OCI-LY7 (cell line): ENCODE results near the gene ABCD2.

Source experiments
- CTCF ChIP-seq: fragments of 200-600 bp; sonication (generic); conservative IDR thresholded peaks from 2 replicates; pipeline ENCODE4 v1.5.1; 2014; ENCODE audit warnings: mild to moderate bottlenecking, antibody characterized with exemption, low read length, moderate library complexity, mixed read lengths
- EZH2phosphoT487 ChIP-seq: fragments of 200-600 bp; sonication (generic); IDR thresholded peaks from 2 replicates; pipeline ENCODE4 v1.6.1; 2018; ENCODE audit warnings: low read depth, borderline replicate concordance, mild to moderate bottlenecking, mixed run types, antibody characterized with exemption, low read length, moderate library complexity, mixed read lengths

DNA sequence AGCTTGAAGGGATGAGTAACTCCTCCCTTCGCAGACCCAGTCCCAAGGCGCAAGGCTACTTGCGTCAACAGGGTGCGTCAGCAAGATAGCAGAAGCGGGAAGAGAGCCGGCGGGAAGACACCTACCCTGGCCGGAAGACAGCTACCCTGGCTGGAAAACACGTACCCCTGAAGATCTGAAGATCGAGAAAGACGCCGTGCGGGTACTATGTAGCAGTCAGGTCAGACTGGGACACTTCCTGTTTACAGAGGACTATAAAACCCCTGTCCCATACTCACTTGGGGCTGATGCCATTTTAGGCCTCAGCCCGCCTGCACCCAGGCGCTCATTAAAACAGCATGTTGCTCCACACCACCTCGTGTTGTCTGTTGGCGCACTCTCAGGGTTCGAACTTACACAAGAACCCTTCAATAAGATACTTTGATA is 80.9 kb downstream of the ABCD2 start:
- TF ChIP-seq CTCF: no peak
- TF ChIP-seq EZH2phosphoT487: no peak
